Activated T-helper 9 cell treated with anti-CD3 and anti-CD28 coated beads, Interleukin-2, amount 50 U/mL, for 16 hours (primary cell): Measurements from ENCODE around the gene SLC25A22.

Experiments
- DNase-seq: peaks from one replicate; pipeline ENCODE4 v3.0.0-alpha.2; 2020; ENCODE audit warnings: low read depth

Gene SLC25A22

DNA sequence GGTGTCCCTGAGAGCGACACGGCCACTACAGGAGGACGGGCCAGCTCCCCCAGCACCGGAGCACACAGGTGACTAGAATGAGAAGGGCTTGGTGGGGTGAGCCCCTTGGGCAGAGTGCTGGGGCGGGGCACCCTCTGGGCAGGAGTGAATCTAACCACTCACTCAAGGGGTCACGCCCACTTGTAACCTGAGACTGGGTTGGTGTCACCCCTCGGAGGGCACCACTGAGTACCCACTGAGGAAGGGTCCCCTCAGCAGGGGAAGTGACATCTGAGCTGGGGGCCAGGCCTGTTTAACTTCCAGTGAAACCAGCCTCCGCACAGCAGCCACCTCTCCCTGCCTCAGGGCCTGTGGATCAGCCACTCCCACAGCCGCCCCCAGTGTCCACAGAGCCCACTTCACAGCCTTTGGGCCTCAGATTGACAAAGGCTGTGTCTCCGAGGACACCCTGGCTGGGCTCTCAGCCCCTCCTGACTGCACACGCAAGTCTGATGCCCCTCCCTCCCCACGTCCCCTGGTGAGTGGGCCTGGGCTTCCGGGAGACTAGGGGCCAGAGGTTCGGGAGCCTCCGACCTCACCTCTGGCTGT, 26.4 kb downstream of the SLC25A22 start:
- no peak for DNase-seq

DNA sequence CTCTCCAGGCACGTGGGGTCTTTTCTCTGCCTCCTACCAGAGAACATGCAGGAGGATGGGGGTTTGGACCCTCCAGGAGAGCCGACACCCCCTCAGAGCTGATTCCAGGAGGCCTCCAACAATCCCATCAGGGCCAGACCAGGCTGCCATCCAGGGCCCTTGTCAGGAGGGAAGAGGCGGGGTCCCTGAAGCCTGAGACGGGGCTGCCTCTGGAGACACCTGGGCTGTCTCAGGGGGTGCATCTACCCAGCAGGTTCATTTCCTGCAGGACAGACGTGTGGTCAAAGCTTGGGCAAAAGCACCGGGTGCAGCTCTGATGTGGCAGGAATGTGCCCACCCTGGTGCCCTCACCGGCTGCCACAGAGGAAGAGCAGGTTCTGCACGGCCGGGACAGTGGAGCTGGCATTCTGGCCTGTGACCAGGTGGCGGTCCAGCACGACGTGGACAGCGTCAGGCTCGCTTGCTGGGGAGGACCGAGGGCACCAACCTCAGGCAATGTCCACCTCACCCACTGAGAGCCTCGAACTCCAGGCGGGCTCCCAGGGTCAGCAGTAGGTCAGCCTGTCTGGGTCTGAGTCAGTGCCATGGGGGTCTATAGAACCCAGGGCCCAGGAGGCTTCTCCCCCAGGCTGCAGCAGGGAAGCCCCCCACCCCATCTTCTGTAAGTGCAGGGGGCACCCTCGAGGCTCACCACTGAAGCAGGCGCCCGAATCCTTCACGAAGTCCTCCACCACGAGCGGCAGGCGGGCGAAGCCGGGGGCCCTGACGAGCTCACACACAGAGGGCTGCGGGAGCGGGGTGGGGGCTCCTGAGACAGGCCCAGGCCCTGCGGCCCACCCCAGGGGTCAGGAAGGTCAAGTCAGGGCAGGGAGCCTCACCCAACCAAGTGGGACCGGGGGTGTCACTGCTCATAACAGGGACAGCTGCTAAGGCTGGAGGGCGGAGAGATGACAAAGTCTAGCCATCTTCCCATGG, 27.2 kb downstream of the SLC25A22 start:
- DNase-seq: no peak

DNA sequence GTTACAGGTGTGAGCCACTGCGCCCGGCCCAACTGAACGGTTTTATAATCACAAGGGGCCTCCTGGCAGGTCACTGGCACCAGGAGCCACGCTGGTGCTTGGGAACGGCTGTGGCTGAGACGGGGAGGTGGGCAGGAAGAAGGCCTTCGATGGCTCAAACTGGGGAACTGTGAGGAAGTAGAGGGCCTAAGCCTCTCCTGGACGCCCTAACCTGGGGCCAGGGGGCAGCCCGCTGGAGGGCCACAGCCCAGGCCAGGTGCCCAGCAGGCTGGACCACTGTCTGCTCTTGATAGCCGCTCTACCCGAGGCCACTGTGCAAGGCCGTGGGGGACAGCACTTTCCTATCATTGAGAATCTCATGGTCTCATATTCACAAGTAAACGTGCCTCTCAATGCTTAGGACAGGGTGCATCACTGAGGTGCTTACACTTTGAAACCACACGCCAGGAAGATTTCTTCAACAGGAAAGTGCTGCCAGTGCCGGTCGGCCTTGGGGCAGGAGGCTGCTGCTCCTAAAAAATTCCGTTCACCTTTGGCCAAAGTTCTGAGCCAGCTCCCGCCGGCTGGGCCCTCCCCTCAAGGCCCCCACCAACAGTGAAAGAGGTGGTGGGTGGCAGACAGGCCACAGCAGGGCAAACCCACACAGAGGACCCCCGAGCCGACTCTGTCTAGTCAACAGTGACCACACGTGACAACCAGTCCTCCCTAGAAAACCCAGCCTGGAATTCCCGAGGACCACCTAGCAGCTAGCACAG, 28.0 kb downstream of the SLC25A22 start:
- no peak for DNase-seq

DNA sequence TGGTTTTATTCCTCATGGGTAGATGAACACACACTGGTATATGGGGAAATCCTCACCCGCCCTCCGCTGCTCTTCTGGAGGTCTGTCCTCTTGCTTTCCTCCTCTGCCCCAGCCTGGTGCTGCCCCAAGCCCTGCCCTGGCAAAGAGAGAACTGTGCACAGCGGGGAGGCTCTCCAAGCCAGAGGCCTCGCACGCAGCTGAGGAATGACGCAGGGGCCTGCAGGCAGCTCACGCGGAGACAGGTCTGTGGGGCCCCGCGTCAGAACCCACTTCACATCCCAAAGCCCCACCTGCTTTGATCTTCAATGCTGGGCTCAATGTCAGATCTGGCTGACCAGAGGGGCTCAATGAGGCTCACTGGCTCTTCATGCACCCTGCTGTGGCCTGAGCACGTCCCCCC, 30.8 kb downstream of the SLC25A22 start:
- no peak for DNase-seq

- DNase-seq: no peak
Observed at GRCh38 chr11:766936-767210, 31.2 kb downstream of the SLC25A22 start.

DNA sequence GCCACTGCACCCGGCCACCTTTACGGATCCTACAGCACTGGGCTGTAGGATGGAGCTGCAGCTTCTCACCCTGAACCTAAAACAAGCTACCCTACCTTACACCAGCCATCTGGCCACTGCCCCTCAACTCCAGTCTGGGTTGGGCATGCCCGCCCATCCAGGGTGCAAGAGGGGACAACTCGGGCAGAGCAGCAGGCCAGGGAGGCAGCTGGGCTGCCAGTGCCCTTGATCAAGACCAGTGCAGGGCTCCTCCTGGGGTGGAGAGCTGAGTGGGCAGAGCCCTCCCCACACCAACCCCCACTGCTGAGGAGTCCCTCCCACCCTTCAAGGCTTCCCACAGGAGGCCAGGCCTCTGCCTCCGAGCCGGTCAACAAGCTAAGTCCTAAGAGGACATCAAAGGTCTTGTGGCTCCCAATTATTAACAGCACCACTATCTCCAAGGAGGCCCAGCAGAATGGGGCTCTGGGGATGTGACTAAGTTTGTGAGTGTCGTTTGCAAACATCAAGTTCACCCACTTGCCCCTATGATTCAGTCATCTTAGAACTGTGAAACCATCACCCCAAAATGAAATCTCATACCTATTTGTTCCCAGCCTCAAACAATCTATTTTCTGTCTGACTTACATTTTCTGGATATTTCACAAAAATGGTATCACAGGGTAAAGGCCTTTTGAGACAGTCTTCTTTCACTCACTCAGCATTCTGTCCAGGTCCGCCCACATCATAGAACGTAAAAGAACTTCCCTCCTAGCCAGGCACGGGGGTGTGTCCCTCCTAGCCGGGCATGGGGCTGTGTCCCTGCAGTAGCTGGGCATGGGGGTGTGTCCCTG, 31.8 kb downstream of the SLC25A22 start:
- no peak for DNase-seq

DNA sequence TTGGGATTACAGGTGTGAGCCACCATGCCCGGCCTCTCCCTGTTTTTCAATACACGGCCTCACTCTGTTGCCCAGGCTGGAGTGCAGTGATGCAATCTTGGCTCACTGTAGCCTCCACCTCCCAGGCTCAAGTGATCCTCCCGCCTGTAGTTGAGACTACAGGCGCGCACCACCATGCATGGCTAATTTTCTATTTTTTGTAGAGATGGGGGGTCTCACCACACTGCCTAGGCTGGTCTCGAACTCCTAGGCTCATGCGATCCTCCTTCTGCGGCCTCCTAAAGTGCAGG, 32.3 kb downstream of the SLC25A22 start:
- no peak for DNase-seq

DNA sequence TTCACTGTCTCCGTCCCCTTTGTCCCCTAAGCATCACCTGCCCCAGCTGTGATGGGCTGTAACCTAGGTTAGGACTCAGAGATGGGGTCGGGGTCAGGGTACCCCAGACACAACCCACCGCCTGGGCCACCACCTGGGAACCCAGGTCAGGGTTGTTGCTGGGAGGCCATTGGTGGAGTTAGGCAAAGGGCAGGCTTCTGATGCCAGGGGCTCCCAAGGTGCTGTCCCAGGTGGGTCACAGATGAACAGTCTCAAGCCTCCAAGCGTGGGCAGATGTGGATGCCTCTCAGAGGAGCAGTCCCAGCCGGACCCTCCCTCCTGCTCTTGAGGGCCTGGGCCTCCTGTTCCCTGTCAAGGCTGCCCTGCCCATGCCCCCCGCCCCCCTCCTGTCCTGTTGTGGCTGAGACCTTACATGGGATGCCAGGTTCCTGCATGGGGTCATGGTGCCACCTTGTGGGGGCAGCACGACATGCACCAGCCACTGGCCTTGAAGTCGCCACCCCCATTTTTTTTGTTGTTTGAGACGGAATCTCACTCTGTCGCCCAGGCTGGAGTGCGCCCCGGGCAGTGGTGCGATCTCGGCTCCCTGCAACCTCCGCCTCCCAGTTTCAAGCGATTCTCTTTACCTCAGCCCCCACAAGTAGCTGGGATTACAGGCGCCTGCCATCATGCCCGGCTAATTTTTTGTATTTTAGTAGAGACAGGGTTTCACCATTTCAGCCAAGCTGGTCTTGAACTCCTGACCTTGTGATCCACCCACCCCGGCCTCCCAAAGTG, 32.9 kb downstream of the SLC25A22 start:
- peak; percentile 42 for DNase-seq

GRCh38 chr11:764322-765024, 33.6 kb downstream of the SLC25A22 start:
- DNase-seq: no peak

DNA sequence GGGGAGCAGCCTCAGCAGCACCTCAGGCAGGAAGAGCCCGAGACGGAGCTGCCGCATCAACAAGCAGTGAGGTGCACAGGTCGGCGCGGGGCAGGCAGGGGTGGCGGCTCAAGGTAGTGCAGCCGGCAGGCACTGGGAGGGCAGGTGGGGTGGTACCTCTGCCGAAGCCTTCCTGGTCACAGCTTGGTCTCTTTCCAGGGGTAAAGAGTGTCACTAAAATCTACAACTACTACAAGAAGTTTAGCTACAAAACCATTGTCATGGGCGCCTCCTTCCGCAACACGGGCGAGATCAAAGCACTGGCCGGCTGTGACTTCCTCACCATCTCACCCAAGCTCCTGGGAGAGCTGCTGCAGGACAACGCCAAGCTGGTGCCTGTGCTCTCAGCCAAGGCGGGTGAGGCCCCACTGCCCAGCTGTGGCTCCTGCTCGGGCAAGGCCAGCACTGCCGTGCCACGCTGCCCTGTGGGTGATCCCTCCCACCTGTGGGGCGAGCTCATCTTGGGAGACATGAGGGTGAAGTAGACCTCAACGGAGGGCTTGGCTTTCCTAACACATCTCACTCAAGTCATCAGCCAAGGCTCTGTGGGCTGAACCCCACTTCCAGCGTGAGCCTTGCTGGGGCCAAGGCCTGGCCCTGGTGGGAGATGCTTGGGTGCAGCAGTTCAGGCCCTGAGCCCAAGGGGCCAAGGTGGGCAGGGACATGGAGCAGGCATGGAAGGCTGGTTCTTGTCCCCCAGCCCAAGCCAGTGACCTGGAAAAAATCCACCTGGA, 34.3 kb downstream of the SLC25A22 start:
- DNase-seq: no peak

DNA sequence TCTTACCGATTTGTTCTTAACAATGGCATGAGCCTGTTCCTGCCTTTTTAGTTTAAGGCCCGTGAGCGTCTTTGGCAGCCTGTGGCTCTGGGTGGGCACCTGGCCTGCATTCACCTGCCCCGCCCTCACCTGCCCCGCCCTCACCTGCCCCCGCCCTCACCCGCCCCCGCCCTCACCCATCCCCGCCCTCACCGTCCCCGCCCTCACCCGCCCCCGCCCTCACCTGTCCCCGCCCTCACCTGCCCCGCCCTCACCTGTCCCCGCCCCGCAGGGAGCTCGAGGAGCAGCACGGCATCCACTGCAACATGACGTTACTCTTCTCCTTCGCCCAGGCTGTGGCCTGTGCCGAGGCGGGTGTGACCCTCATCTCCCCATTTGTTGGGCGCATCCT, 35.0 kb downstream of the SLC25A22 start:
- no peak for DNase-seq

GRCh38 chr11:762421-763072, 35.5 kb downstream of the SLC25A22 start:
- no peak for DNase-seq

DNA sequence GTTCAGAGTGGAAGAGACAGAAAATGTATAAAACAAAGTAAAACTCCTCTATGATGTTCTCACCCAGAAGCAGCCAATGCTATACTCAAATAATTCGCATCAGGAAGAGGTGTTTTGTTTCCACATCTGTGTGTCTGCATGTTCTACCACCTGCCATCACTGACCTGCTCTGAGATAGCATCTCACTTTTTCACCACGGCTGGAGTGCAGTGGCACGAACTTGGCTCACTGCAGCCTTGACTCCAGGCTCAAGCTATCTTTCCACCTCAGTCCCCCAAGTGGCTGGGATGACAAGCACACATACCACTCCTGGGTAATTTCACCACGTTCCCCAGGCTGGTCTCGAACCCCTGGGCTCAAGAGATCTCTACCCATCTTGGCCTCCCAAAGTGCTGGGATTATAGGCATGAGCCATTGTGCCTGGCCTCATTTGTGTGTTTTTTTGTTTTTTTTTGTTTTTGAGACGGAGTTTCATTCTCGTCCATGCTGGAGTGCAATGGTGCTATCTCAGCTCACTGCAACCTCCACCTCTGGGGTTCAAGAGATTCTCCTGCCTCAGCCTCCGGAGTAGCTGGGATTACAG, 36.5 kb downstream of the SLC25A22 start:
- no peak for DNase-seq

DNA sequence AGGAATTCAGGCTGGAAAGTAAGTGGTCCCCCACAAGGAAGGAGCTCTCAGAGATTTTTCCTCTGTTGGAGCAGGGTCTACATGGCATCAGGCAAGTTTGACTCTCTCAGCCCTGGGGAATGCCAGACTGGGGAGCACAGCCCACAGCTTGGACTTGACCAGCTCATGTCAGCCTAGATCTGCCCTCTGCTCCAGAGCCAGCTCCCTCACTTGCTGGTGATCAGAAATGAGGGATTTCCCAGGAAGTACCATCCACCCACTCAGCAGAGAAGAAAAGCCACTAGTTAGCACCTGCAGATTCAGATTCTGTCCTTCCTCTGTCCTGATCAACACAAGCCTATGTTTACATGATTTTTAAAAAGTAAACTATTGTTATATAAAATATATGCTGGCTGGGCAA, 37.8 kb downstream of the SLC25A22 start:
- no peak for DNase-seq

- no peak for DNase-seq
Observed at GRCh38 chr11:749731-750130, 48.4 kb downstream of the SLC25A22 start.

DNA sequence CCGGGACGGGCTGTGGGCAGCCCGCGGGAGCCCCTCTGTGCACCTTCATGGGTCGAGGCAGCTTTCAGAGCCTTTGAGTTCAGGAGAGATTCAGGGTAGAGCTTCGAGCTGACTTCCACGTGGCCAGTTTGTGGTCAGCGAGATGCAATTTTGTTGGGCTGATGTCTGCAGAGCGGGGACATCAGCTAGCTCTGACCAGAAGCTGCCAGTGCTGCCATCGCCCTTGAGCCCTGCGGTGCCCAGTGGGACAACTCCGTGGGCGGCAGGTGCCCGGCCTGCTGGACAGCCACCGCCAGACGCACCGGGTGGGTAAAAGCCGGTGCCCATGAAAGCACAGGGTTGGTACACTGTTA, 50.1 kb downstream of the SLC25A22 start:
- DNase-seq: no peak

DNA sequence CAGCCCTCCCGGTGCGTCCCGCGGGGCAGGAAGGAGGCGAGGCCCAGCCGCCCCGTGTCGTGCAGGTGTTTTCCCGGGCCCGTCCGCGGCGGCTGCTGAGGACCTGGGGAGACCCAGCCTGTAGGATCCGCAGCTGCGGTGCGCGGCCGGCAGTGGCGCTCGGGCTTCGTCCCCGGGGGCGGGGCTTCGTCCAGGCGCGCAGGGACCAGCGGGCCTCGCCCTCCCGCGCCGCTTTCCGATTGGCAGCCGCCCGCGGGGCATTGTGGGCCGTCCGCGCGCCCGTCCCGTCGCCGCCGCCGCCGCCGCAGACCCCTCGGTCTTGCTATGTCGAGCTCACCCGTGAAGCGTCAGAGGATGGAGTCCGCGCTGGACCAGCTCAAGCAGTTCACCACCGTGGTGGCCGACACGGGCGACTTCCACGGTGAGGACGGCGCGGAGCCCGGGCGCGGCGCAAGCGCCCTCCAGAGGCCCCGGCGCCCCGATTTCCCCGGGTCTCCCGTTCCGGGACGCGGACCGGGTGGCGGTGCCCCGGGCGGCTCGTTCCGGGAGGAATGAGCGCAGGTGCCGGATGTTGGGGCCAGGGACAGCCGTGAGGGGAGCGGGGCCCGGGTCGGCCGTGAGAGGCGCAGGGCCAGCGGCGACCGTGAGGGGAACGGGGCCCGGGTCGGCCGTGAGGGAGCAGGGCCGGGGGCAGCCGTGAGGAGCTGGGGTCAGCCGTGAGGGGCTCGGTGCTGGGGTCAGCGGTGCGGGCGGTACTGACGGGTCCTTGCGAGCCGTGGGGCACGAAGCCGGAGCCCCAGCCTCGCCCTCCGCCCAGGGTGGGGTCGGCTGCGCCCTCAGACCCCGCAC, 50.7 kb downstream of the SLC25A22 start, which contains the start of gene TALDO1:
TSS of gene TALDO1 (plus strand) at position 307 of the 849 bp plus-strand sequence. CDS start at position 325, 18 bp downstream.
- peak; percentile 78 for DNase-seq
